ENCODE results near the gene GPR22.

DNA sequence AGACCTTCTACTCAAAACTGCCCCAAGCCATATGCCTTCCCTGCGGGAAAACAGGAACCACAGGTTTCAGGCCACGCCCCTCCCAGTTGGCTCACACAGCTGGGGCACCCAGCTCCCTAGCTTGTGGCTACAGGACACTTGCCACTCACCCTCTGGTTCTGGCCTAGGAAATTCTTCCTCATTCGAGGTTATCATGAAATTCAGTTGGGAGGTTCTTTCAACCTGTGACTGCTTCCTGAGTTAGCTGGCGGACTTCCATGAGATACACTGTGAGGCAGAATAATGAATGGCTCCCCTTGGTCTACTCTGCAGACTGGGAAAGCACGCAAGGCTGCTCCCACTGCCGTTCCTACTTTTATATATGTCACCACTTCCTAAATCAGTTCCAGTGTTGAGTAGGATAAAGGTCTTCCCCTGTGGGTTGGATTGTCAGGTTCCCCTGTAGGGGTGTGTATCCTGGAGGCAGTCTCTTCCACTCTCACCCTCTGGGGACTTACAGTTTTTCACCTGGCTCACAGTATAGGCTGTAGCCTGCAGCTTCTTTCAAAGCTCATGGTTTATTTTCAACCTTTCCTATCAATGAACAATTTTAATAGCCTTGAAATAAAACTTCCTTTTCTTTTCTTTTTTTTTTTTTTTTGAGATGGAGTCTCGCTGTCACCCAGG lies 37.0 kb downstream of the GPR22 start:
- TF ChIP-seq, protein P1, sequence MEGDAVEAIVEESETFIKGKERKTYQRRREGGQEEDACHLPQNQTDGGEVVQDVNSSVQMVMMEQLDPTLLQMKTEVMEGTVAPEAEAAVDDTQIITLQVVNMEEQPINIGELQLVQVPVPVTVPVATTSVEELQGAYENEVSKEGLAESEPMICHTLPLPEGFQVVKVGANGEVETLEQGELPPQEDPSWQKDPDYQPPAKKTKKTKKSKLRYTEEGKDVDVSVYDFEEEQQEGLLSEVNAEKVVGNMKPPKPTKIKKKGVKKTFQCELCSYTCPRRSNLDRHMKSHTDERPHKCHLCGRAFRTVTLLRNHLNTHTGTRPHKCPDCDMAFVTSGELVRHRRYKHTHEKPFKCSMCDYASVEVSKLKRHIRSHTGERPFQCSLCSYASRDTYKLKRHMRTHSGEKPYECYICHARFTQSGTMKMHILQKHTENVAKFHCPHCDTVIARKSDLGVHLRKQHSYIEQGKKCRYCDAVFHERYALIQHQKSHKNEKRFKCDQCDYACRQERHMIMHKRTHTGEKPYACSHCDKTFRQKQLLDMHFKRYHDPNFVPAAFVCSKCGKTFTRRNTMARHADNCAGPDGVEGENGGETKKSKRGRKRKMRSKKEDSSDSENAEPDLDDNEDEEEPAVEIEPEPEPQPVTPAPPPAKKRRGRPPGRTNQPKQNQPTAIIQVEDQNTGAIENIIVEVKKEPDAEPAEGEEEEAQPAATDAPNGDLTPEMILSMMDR (IDR thresholded peaks at IDR 0.05), result no peak
- TF ChIP-seq POLR2A (IDR thresholded peaks at IDR 0.05), result no peak

Measured in testis (tissue), 2 donors.